HG02938 (cell line): ENCODE data around the gene TCEA2.

ENCODE experiments used
- ATAC-seq: cut with Tn5 transposase; IDR thresholded peaks from one replicate; pipeline ENCODE4 v1.9.1; 2021; ENCODE audit warnings: mild to moderate bottlenecking, moderate library complexity; ENCODE audit not compliant: unreplicated experiment

The TCEA2 gene

GRCh38 chr20:64119681-64120341 is 56.8 kb downstream of the TCEA2 start:
- ATAC-seq, result no peak

GRCh38 chr20:64121586-64121985 is 58.6 kb downstream of the TCEA2 start:
- ATAC-seq, result no peak
